K562 (cell line): Measurements from ENCODE around the gene TSPAN18. TPM values are rescaled to one million over a fixed set of nuclear protein-coding genes. Genes with fewer than 3 reads are reported as not detected.

Source experiments
- ARID4B ChIP-seq: sonication (generic); formaldehyde crosslinking; IDR thresholded peaks from 2 replicates; pipeline ENCODE4 v1.8.0; 2022; ENCODE audit warnings: mild to moderate bottlenecking, missing genetic modification reagents
- ATF3 ChIP-seq, 2 experiments: fragments of 450-650 bp in 1 of 2; sonication (generic) in 1 of 2; formaldehyde crosslinking in 1 of 2; IDR thresholded peaks in 1 of 2; conservative IDR thresholded peaks in 1 of 2; 2 replicates each; pipeline versions ENCODE4 v1.6.1 to v1.8.1; 2016 to 2023; ENCODE audit warnings: mild to moderate bottlenecking in 2 of 2, moderate library complexity in 2 of 2, inconsistent platforms in 1 of 2, missing genetic modification reagents in 1 of 2
- ATF7 ChIP-seq: fragments of 450-650 bp; IDR thresholded peaks from 2 replicates; pipeline ENCODE4 v1.7.1; 2014; ENCODE audit warnings: mild to moderate bottlenecking, moderate library complexity
- CCAR2 ChIP-seq: fragments of 200-400 bp; formaldehyde crosslinking; IDR thresholded peaks from 2 replicates; pipeline ENCODE4 v1.6.1; 2017; ENCODE audit warnings: mild to moderate bottlenecking, low read depth, low read length
- CREM ChIP-seq: IDR thresholded peaks from 2 replicates; pipeline ENCODE4 v1.6.1; 2014; ENCODE audit warnings: antibody characterized with exemption, low read depth
- CTCF ChIP-seq, 3 experiments: IDR thresholded peaks in 2 of 3; conservative IDR thresholded peaks in 1 of 3; 2 replicates each; pipeline ENCODE4 v1.5.1; 2011 to 2012; ENCODE audit warnings: low read length in 3 of 3, mild to moderate bottlenecking in 3 of 3, control low read depth in 2 of 3, improper control_type of control experiment in 1 of 3, inconsistent platforms in 1 of 3, low read depth in 1 of 3, mixed read lengths in 1 of 3, moderate library complexity in 1 of 3; ENCODE audit not compliant: insufficient read depth in 2 of 3
- FOSL1 ChIP-seq: fragments of 200-800 bp; sonication (Bioruptor generic); conservative IDR thresholded peaks from 2 replicates; pipeline ENCODE4 v1.6.1; 2016; ENCODE audit warnings: missing genetic modification characterization, missing compliant biosample characterization
- HMBOX1 ChIP-seq: sonication (generic); IDR thresholded peaks from 2 replicates; pipeline ENCODE4 v1.6.1; 2016
- NUFIP1 ChIP-seq: fragments of 450-650 bp; IDR thresholded peaks from 2 replicates; pipeline ENCODE4 v1.6.1; 2018; ENCODE audit not compliant: partially characterized antibody
- SNIP1 ChIP-seq: fragments of 450-650 bp; IDR thresholded peaks from 2 replicates; pipeline ENCODE4 v1.7.1; 2017; ENCODE audit warnings: low read depth, mild to moderate bottlenecking
- TFAP4 ChIP-seq: sonication (generic); formaldehyde crosslinking; IDR thresholded peaks from 2 replicates; pipeline ENCODE4 v1.8.0; 2022; ENCODE audit warnings: missing genetic modification reagents, mild to moderate bottlenecking, moderate library complexity, borderline replicate concordance
- ZNF12 ChIP-seq: sonication (generic); formaldehyde crosslinking; IDR thresholded peaks from 2 replicates; pipeline ENCODE4 v1.4.0; 2020; ENCODE audit warnings: mild to moderate bottlenecking, missing genetic modification reagents
- polyA plus RNA-seq, 8 experiments: library from polyadenylated mRNA; depleted of rRNA in 4 of 8; stranded (reverse) in 5 of 8; unstranded in 3 of 8; fragments of >200 nt; fragmentation: Nextera tagmentation in 2 of 8; fragmentation: Illumina TruSeq in 1 of 8; extraction: Ambion mirVana in 2 of 8; extraction: Trizol in 1 of 8; gene quantifications; 2 replicates each; pipeline versions ENCODE4 v1.2.1 to v1.2.3, GENCODE V29; 2011 to 2014; ENCODE audit warnings: inconsistent platforms in 1 of 8, missing spikeins in 1 of 8
- total RNA-seq, 7 experiments: library from RNA; depleted of rRNA in 6 of 7; stranded (reverse); fragments of >200 nt in 6 of 7; fragmentation: Illumina TruSeq in 2 of 7; extraction: Trizol in 2 of 7; gene quantifications; 2 replicates each; pipeline versions ENCODE4 v1.2.1 to v1.2.3, GENCODE V29; 2011 to 2021; ENCODE audit warnings: low replicate concordance in 1 of 7

Gene TSPAN18
- total and polyA plus RNA-seq, 9 of the 15 experiments (the other 6 are each of a cell fraction or from before 2014, with no cell fraction given) = 0.17 to 0.35 (median 0.22) TPM; not detected in 4

GRCh38 chr11:44939673-44940395, 213.1 kb downstream of the TSPAN18 start (continued):
- no peak for TF ChIP-seq HMBOX1
- TF ChIP-seq ZNF12 (CRISPR knock-in tag) = no peak
- peak; percentile 54 for TF ChIP-seq ATF3 (IDR thresholded peaks at IDR 0.05)
- TF ChIP-seq ATF3 (CRISPR knock-in tag; conservative IDR thresholded peaks at IDR 0.05) = no peak
- peak; percentile 92 for TF ChIP-seq ATF7
- TF ChIP-seq NUFIP1 = no peak
- TF ChIP-seq CREM = peak; percentile 81
- TF ChIP-seq CCAR2 = no peak
- TF ChIP-seq TFAP4 (CRISPR knock-in tag) = 0 out of 2 replicates have a peak, but pooled peaks have one; percentile 30
- 0 out of 2 replicates have a peak, but pooled peaks have one; percentile 29 for TF ChIP-seq ARID4B (CRISPR knock-in tag)
- TF ChIP-seq FOSL1 (tag) = no peak
- TF ChIP-seq SNIP1 = no peak
- peak; percentile 51 to 69 (median 55) for TF ChIP-seq CTCF (IDR thresholded peaks at IDR 0.05 in 2 of 3, conservative IDR thresholded peaks at IDR 0.05 in 1 of 3; ENCODE audit: insufficient read depth in 2 of 3, low read depth in 1 of 3, low read length in 3 of 3)
